ENCODE results near the gene PI16.
"Not testable (repeated sequence)": the region's sequence is repeated elsewhere in the genome, so short reads cannot be mapped to it uniquely, and the experiment has no call there.

PI16 gene

GRCh38 chr6:36976509-36976908, 22.0 kb downstream of the PI16 start:
- no peak for DNase-seq

DNA sequence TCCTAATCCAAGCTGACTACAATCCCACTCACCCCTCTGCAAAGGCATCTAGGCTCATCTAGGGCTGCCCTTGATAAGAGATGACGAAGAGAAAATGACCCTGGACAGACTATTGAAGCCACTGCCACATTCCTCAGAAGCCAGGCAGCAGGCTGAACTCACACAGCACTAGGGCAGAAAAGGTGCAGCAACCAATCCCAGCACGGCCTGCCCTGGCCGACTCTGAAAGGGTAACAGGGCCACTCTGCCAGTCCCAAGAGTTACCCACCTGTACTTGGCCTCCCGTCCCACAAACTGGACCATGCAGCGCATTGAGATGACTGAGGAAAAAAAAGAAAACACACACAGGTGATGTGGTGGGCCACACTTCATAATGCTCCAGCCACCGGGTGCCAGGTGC, 22.4 kb downstream of the PI16 start:
- no peak for DNase-seq

- no peak for DNase-seq
Observed at GRCh38 chr6:36977470-36977941, 23.0 kb downstream of the PI16 start.

GRCh38 chr6:36978421-36979346, 24.1 kb downstream of the PI16 start:
- DNase-seq = no peak

GRCh38 chr6:36979347-36979742, 24.8 kb downstream of the PI16 start:
- peak; percentile 91 for DNase-seq

DNA sequence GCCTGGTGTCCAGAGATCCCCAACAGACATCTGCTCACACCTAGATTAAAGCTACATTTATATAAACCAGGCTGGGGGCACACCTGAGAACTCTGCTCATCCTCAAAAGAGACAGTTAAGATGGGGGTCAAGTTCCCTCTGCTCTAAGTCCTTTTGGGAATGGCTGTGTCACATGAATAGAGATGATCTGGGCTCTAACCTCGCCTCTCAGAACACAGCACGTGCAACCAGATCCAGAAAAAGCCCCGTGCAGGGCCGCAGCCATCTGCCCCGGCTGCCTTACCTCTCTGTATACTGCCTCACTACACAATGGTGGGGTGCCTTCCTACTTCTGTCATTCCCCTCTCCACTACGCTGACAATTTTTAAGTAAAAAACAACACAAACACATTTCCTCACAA, 25.6 kb downstream of the PI16 start:
- DNase-seq = no peak

GRCh38 chr6:36980876-36981619, 26.5 kb downstream of the PI16 start:
- DNase-seq = no peak

- no peak for DNase-seq
Observed at GRCh38 chr6:36983538-36983937, 29.0 kb downstream of the PI16 start.

DNA sequence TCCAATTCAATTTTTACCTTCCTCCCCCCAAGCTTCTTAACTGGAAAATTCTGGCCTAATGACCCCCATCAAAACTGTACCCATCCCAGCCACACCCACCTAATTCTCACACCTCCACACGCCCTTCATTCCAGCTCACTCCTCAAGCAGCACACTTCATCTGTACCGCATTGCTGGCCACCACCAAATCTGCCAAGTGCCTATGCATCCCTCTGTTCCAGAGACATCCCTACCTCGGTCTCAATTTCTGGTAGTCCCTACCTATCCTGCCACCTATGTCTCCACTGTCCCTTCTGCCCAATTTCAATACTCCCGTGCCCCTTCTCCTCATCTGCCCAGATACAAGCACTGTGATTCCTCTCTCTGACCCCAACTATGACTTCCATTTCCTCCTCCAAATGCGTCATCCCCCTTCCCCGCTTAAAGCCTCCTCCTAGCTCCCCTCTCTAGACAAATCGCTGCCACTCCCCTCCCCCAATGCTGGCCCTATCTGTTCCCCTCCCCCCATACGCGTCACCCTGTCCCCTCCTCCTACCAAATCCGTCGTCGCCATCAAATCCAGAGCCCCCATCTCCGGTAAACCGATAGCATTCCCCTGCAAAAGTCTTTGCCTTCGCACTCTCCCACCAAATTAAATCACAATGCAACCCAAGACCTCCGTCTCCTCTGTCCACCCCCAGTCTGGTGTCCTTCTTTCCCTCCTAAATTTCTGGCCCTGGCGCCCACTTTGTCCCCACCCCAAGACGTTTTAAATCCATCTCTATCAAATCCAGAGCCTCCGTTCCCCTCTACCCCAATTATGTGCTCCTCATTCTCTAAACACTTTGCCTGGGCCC, 30.3 kb downstream of the PI16 start:
- DNase-seq = peak; percentile 26

DNA sequence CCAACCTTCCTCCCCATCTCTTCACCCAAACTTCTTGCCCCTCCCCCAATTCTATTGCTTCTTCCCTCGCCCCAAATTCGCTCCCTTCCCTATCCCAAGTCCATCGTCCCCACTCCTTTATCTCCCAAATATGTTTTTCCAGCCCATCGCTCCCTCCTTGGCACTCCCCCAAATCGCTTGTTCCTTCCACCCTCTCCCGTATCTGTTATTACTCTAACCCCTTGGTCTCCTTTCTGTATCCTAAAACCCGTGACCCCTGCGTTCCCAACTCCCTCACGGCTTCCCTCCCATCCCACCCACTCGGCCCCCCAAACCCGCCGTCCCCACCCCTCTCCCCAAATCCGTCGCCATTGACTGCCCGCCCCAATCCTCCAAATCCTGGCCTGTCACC, 30.9 kb downstream of the PI16 start:
- no peak for DNase-seq

DNA sequence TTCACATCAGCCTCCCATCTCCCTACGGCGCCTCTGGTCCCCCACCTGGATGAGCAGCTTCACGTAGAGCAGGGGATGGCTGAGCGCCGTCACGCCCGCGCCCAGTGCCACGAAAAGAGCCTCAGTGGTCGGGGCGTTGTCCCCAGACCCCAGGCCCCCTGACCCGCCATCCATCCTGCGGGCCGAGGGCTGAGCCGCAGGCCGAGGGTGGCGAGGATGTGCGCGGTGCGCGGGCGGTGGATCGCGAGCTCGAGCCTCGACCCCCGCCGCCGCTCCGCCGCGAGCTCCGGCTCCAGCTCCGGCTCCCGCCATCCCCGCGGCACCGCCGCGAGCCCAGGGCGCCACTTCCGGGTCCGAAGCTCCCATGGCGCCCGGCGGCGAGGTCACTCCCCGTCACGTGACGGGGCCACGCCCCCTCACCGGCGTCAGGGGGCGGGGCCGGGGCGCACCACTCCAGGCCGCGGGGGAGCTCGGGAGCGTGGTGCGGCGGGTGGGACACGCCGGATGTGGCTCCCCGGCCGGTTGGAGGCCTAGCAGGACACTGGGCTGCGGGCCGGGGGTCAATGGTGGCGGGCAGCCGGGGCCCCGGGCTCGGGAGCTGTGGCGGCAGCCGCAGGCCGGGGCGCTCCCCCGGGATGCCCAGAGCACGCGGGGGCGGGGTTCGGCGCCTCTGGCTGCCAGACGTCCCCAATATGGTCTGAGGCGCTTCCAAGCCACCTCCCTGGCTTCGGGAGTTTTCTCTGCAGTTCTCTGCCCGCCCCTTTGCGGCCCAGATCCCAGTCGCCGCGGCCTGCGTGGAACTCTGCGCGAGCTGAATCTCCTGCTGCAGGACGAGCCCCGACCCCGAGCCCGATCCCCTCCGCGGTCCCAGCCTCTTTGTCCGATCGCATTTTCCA, 31.5 kb downstream of the PI16 start, which contains the start of gene MTCH1:
TSS of gene MTCH1 (minus strand) at position 389 of the 896 bp plus-strand sequence. CDS start at position 366, 23 bp downstream.
- DNase-seq = peak; percentile 84

DNA sequence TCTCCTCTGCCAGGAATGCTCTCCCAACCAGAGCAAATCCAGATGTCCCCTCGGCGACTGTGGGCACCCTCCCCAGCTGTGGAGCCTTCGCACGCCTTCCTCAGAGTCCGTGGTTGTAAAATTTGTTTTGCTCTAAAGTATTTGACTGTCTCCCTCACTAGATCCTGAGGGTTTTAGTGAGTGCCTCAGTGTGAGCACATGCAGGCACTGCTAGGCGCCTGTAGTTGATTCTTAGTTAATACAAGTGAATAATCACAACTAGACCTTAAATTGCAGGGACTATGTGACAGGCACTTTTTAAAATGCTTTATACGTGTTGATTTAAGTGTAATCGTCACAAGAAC, 32.1 kb downstream of the PI16 start:
- no peak for DNase-seq

GRCh38 chr6:36989264-36989663, 34.7 kb downstream of the PI16 start:
- no peak for DNase-seq

DNA sequence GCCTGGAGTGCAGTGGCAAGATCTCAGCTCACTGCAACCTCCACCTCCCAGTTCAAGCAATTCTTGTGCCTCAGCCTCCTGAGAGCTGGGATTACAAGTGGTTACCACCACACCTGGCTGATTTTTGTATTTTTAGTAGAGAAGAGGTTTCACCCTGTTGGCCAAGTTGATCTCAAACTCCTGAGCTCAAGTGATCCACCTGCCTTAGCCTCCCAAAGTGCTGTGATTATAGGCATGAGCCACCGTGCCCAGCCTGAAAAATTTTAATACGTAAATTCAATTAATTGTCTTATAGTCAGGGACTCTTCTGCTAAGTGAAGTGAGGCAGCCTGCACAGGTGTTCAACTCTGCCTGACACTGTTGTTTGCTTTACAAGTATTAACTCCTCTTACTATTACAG, 35.9 kb downstream of the PI16 start:
- DNase-seq = not testable (repeated sequence)

- no peak for DNase-seq
Observed at GRCh38 chr6:36997811-36998722, 43.5 kb downstream of the PI16 start.

- no peak for DNase-seq
Observed at GRCh38 chr6:36998723-36999038, 44.1 kb downstream of the PI16 start.

GRCh38 chr6:36999061-36999750, 44.7 kb downstream of the PI16 start:
- peak; percentile 89 for DNase-seq

- peak; percentile 26 for DNase-seq
Observed at GRCh38 chr6:36999751-37000125, 45.2 kb downstream of the PI16 start.

DNA sequence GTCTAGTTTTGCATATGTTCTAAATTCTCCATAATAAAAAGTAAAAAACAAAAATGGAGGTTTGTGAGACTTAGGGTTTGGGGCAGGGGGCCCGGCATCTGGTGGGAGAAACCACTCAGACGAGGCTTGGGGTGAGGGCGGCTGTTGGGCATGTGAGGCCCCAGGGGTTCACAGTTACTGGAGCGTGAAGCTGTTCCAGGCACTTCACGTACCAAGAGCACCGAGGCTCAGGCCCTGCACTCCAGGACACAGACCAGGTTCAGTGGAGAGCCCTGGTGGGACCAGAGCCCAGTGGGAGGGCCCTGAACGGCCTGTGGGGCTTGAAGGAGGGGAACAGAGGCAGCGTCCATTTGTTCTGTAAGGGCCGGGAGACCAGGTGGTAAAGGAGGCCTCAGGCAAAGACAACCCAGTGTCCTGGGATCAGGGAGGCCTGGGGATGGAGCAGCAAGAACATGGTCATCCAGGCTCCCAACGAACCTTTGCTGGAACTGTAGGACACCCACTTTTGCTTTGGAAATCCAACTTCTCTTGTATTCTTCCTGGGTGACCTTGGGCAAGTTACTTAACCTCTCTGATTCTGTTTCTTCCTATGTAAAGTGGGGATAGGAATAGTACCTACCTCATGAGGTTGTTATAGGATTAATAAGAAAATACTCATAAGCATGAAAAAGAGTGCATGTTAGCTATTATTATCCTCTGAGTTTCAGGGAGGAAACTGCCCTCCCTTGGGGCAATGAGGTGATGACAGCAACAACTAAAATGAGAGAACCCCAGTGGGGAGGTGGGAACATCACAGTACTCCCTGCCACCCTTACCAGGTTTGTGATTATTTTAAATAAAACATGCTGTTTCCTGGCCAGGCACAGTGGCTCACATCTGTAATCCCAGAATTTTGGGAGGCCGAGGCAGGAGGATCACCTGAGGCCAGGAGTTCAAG, 49.8 kb downstream of the PI16 start:
- DNase-seq = no peak
